HG03060 (cell line): ENCODE data around the gene SHC4.
"Not testable (repeated sequence)": the region's sequence is repeated elsewhere in the genome, so short reads cannot be mapped to it uniquely, and the experiment has no call there.

Source experiments
- ATAC-seq: cut with Tn5 transposase; IDR thresholded peaks from one replicate; pipeline ENCODE4 v1.9.1; 2021; ENCODE audit warnings: low read depth, moderate number of reproducible peaks; ENCODE audit not compliant: unreplicated experiment

The SHC4 gene

DNA sequence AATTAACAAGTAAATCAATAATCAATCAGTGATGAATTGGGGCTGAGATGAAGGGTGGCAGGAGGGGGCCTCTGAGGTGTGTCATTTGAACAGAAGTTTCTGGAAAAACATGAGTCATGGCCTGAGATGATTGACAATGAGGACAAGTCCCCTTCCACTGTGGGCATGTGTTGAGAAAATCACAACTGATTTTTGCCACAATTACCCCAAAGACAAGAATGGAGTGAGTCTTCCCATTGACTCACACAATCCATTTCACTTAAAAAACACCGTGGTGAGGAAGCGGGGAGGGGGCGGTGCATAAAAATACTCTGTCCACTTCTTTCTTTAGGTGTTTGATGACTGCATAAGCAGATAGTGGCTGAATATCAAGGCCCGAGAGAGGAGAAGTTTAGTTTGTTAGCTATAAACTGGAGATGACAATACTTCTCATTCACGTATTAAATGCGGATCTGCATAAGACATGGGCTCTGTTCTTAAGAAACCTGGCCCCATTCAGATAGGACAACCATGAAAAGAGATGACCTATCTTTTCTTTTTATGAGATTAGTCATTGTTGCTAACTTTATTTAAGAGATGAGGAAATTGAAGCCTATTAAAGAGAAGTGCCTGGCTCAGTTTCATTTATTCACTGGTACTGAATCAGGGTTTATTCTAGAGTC is 34.7 kb downstream of the SHC4 start:
- ATAC-seq, result no peak

GRCh38 chr15:48925714-48926223 is 38.0 kb downstream of the SHC4 start:
- no peak for ATAC-seq

DNA sequence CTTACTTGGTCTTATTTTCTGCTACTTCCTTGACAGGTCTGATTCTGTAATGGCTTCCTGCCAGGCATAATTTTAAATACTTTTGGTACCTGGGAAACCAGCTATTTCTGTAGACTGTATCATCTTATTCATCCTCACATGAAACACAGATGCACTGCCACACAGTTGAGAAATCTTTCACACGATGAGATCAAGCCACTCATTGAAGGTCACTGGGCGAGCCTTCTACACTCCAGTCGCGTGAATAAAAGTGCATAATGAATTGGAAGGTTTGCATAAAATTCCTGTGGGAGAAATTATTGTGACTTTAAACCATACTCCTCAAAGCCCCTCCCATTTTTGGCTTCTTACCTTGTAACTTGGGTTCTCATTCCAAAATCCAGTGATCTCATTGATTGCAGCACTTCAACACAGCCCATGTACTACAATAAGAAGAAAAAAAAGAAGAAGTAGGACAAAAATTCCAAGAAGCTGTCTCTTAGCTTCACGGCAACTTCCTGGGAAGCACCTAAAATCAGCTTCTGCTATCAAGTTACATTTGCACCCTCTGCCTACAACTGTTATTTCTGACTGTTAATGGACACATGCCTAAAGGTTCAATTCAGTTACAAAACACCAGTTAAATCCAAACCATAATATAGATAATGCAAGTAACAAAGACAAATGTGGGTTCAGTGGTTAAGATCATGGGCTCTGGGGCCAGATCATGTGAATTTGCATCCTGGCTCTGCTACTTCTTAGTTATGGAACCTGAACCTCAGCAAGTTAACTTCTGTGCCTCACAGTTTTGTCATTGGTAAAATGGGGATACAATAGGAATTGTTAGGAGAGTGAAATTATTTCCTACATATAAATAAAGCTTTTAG is 39.0 kb downstream of the SHC4 start:
- ATAC-seq, result no peak

- ATAC-seq, result no peak
Observed at GRCh38 chr15:48922046-48922445, 41.7 kb downstream of the SHC4 start.

GRCh38 chr15:48916721-48917120 is 47.0 kb downstream of the SHC4 start:
- no peak for ATAC-seq

DNA sequence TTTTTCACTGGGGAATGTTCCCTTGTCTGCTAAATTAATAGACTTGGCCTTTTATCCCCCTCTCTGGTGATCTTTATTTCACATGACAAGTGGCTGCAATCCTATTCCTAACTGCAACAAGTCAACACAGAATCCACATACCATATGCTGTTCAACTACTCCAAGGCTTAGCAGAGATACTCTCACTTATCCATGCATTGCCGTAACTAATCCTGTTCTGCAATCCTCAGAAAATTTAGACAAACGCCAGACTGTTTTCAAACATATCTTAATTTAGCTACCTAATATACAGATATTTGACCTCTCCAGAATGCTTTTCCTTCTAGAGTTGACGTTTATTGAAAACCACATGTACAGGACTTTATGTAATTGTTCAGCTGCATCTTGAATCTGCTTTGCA is 47.9 kb downstream of the SHC4 start:
- ATAC-seq, result no peak

DNA sequence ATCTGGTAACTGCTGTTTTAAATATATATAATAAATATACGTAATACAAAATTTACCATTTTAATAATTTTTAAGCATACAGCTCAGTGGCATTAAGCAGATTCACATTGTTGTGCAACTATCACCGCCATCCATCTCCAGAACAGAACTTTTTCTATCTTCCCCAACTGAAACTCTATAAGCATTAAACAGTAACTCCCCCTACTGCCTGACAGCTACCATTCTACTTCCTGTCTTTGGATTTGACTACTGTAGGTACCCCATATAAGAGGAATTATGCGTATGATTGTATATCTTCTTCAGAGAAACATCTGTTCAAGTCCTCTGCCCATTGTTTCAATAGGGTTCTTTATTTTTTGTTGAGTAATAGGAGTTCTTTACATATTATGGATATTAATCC is 49.0 kb downstream of the SHC4 start:
- no peak for ATAC-seq

DNA sequence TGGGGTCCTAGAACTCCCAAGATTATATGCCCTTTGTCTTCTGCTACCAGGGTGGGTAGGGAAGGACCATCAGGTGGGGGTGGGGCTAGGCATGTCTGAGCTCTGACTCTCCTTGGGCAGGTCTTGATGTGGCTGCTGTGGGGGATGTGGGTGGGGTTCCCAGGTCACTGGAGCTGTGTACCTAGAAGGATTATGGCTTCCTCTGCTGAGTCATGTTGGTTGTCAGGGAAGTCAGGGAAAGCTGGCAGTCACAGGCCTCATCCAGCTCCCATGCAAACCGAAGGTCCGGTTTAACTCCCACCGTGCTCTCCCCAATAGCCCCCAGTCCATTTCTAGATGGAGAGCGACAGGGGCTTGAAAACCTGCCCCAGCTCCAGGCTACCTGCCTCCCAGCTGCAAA is 50.6 kb downstream of the SHC4 start:
- no peak for ATAC-seq

- ATAC-seq, result not testable (repeated sequence)
Observed at GRCh38 chr15:48910554-48910953, 53.2 kb downstream of the SHC4 start.

DNA sequence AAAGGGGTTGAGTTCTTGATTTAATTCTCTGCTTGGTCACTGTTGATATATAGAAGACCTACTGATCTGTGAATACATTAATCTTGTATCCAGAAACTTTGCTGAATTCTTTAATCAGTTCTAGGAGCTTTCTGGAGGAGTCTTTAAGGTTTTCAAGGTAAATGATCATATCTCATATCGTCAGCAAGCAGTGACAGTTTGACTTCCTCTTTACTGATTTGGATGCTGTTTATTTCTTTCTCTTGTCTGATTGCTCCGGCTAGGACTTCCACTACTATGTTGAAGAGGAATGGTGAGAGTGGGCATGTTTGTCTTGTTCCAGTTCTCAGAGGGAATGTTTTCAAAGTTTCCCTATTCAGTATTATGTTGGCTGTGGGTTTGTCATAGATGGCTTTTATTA is 54.4 kb downstream of the SHC4 start:
- not testable (repeated sequence) for ATAC-seq

GRCh38 chr15:48905847-48906246 is 57.9 kb downstream of the SHC4 start:
- ATAC-seq, result no peak

DNA sequence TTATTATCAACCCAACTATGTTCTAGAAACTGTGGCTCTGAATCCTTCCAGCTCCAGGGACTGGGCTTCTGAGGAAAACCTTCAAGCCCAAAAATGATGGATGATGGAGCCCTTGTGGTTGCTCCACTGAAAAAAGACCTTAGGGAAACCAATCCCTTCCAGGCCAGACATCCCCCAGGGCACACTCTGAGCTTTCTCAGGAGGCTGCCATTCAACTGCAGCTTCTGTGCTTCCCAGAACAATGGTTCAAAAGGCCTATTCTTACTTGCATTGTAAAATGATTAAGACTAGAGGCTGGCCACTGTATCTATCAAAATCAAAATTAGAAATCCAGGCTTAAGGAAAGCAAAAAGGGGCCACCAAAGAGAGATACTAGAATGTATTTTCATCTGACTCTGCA is 58.5 kb downstream of the SHC4 start:
- ATAC-seq, result no peak

- no peak for ATAC-seq
Observed at GRCh38 chr15:48904758-48905157, 59.0 kb downstream of the SHC4 start.

DNA sequence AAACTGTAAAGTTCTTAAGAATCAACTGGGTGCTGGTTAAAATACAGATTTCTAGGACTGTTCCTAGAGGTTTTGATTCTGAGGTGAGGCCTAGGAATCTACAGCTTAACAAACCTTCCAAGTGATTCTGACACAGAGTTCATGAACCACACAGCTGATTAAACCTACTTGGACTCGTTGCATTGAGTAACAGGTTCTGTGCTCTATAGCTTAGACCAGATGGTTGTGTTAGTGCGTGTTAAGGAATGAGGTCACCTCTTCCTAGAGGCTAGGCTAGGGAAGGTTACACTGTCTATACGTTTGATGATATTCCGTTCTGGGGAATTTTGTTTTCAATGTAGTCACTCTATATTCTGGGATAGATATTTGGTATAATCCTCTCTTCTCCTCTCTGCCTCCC is 63.9 kb downstream of the SHC4 start:
- ATAC-seq, result no peak

DNA sequence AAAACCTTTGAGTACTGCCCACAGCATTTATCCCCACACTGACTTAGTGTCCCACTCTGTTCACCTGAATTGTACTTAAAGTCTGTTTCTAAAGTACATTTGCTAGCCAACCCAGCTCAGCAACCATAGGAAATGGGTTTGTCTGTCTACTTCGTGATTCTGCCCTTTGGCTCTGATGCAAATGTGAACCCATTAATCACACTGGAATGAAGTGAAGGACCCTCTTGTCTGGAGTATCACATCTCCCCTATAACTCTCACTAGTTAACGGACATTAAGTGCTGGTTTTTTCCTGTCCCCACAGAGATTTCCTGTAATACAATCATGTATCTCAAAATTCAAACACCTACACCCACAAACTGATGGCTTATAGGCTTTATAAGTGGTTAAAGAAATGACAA is 65.3 kb downstream of the SHC4 start:
- no peak for ATAC-seq

DNA sequence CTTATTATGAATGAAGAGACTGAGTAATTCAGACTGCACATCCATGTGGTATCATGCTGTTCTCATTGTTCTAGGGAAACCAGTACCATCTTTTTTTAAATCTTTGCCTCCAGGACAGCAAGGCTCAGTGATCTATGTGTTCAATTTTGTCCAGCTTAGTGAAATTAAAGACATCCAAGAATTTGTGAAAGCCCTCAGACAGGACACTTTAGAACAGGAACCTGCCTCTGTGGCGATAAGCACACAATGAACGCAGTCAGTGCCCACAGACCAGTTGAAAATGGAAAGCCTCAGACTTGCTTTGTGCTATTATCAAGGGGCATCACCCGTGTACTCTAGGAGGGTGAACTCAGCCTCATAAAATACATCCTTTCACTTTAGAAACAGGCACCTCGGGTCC is 65.7 kb downstream of the SHC4 start:
- no peak for ATAC-seq

- no peak for ATAC-seq
Observed at GRCh38 chr15:48896869-48897814, 66.6 kb downstream of the SHC4 start.

- no peak for ATAC-seq
Observed at GRCh38 chr15:48893311-48893710, 70.4 kb downstream of the SHC4 start.

DNA sequence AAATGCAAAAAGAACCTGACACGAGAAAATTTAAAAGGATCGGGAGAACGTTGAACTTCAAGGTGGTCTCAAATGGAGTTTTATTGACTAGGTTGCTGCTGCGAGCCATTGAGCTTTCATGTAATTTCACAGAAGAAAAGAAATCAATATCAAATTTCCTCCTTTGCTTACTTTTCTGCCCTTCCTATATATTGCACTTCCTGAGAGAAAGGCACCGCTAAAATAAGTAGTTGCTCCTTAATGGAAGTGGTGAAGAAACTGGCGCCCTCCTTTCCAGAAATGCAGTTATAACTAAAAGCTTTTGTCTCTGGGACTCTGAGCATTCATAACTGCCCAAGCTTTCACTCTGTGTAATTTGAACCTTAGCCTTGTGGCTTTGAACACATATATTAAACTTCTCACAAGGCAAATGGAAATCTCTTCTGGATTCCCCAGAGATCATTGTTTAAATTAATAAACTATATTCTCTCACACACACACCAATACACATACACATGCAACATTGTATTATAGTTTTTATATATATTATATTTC is 72.4 kb downstream of the SHC4 start:
- ATAC-seq, result no peak

- no peak for ATAC-seq
Observed at GRCh38 chr15:48890375-48890972, 73.2 kb downstream of the SHC4 start.
